ENCODE measurements around the gene MEIKIN.

MEIKIN gene

DNA sequence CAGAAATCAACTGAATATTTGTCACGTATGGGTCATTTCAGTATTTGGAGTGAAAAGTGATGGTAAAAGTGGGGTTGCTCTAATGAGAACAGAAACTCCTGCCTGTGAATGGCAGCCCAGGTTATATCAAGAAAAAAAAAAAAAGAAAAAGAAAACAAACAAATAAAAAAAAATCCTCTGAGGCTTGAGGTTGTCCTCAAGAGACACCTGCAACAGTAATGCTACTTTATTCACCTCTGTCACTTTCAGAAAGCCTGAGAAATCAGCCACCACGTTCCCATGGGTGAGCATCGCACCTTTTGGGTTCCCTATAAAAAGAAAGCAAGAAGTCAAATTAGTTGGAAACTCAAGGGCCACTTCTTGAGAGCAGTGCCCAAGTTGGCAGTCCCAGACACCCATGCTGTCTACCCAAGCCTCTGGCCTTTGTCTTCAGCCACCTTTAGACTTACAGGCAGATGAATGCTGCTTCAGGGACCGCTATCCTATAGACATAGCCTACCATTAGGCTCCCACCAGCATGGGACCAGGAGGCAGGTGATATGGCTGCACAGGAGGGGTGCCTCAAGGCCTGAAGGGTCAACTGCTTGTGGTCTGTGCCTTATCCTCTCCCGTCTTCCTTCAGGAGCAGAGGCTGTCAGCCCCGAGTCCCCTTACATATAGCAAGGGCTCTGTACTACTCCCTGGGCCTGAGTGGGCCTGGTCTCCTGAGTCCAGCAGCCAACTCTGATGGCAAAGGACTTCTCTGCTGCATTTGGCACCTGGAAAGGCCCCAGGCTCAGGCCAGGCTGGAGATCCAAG, 31.1 kb upstream of the MEIKIN start:
- no peak overlapping the region for H3K27ac Mint-ChIP-seq
- no peak overlapping the region for H3K4me3 Mint-ChIP-seq
- H3K36me3 Mint-ChIP-seq (ENCODE audit: low read depth), result no peaks in the 10 kb centered on the region
- TF ChIP-seq, protein P1, sequence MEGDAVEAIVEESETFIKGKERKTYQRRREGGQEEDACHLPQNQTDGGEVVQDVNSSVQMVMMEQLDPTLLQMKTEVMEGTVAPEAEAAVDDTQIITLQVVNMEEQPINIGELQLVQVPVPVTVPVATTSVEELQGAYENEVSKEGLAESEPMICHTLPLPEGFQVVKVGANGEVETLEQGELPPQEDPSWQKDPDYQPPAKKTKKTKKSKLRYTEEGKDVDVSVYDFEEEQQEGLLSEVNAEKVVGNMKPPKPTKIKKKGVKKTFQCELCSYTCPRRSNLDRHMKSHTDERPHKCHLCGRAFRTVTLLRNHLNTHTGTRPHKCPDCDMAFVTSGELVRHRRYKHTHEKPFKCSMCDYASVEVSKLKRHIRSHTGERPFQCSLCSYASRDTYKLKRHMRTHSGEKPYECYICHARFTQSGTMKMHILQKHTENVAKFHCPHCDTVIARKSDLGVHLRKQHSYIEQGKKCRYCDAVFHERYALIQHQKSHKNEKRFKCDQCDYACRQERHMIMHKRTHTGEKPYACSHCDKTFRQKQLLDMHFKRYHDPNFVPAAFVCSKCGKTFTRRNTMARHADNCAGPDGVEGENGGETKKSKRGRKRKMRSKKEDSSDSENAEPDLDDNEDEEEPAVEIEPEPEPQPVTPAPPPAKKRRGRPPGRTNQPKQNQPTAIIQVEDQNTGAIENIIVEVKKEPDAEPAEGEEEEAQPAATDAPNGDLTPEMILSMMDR (IDR thresholded peaks at IDR 0.05; ENCODE audit: unreplicated experiment in 3 of 3), result no peak
- H3K27me3 Mint-ChIP-seq (ENCODE audit: low read depth), result peaks cover 13% of the 10 kb centered on the region
- no peaks in the 10 kb centered on the region for H3K9me3 Mint-ChIP-seq
- H3K4me1 Mint-ChIP-seq, result no peaks in the 10 kb centered on the region

GRCh38 chr5:131974956-131975726, 29.7 kb upstream of the MEIKIN start:
- H3K27ac Mint-ChIP-seq, result no peak overlapping the region
- TF ChIP-seq, protein P1 (IDR thresholded peaks at IDR 0.05; ENCODE audit: unreplicated experiment in 3 of 3), result no peak
- H3K36me3 Mint-ChIP-seq (ENCODE audit: low read depth), result no peaks in the 10 kb centered on the region
- no peak overlapping the region for H3K4me3 Mint-ChIP-seq
- H3K4me1 Mint-ChIP-seq, result no peaks in the 10 kb centered on the region
- peaks cover 13% of the 10 kb centered on the region for H3K27me3 Mint-ChIP-seq (ENCODE audit: low read depth)
- H3K9me3 Mint-ChIP-seq, result no peaks in the 10 kb centered on the region

DNA sequence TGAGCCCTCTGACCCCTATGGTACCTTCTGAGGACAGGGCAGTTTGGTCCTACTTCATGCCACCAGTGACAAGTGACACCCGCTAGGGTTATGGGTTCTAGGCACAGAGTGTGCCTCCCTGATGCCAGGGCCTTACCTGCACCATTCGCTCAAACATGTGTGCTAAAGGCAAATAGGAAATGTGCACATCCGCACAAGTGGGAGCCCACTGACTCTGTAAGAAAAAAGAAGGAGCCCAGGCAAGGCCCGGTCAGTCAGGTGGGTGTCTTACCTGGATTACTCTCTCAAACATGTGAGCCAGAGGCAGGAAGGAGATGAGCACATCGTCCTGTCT, 29.1 kb upstream of the MEIKIN start:
- H3K9me3 Mint-ChIP-seq, result no peaks in the 10 kb centered on the region
- TF ChIP-seq, protein P1 (IDR thresholded peaks at IDR 0.05; ENCODE audit: unreplicated experiment in 3 of 3), result no peak
- H3K27ac Mint-ChIP-seq, result no peak overlapping the region
- H3K4me3 Mint-ChIP-seq, result no peak overlapping the region
- no peaks in the 10 kb centered on the region for H3K36me3 Mint-ChIP-seq (ENCODE audit: low read depth)
- no peaks in the 10 kb centered on the region for H3K4me1 Mint-ChIP-seq
- peaks cover 13% of the 10 kb centered on the region for H3K27me3 Mint-ChIP-seq (ENCODE audit: low read depth)

- Mint-ChIP-seq H3K4me3 (no peak overlapping the region), H3K27me3 (ENCODE audit: low read depth) (peaks cover 13% of the 10 kb centered on the region), H3K4me1 (no peaks in the 10 kb centered on the region), H3K36me3 (ENCODE audit: low read depth) (no peaks in the 10 kb centered on the region), H3K9me3 (no peaks in the 10 kb centered on the region), H3K27ac (no peak overlapping the region)
- TF ChIP-seq, protein P1 (IDR thresholded peaks at IDR 0.05; ENCODE audit: unreplicated experiment in 3 of 3), result no peak
Observed at GRCh38 chr5:131974016-131974415, 28.6 kb upstream of the MEIKIN start.

GRCh38 chr5:131973089-131973712, 27.7 kb upstream of the MEIKIN start:
- no peaks in the 10 kb centered on the region for H3K36me3 Mint-ChIP-seq (ENCODE audit: low read depth)
- no peak overlapping the region for H3K27ac Mint-ChIP-seq
- H3K4me1 Mint-ChIP-seq, result no peaks in the 10 kb centered on the region
- no peaks in the 10 kb centered on the region for H3K9me3 Mint-ChIP-seq
- H3K4me3 Mint-ChIP-seq, result no peak overlapping the region
- TF ChIP-seq, protein P1 (IDR thresholded peaks at IDR 0.05; ENCODE audit: unreplicated experiment in 3 of 3), result no peak
- H3K27me3 Mint-ChIP-seq (ENCODE audit: low read depth), result peaks cover 13% of the 10 kb centered on the region

Data from nephron (organoid).